ENCODE results near the gene WDR20. TPM values are rescaled to one million over a fixed set of nuclear protein-coding genes. Genes with fewer than 3 reads are reported as not detected.

WDR20 gene
- total RNA-seq, 1 experiment from 2014 or later, result 23.7 TPM

DNA sequence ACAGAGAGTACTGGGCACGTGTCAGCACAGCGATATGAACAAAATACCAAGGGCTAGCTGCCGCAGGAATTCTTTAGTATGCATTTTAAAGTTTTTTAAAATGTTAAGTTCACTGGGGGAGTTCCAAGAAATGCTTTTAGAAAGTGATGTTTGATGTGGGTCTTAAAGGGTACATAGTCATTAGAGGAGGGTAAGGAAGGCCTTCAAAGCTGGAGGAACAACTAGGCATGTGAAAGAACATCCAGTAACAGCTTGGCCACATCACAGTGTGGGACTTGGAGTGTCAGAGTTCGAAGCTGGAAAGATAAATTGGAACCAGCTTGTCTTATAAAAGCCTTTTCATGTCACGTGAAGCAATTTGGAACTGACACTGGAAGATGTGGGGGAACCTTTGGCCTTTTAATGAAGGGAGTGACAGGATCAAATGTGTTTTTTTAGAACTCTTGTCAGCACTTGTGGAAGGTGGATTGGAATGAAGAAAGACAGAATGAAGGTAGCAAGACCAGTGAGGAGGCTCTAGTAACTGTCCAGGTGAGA lies 57.7 kb downstream of the WDR20 start:
- H3K79me2 ChIP-seq (ENCODE audit: low read length), result peaks cover 59% of the 10 kb centered on the region
- POLR2A ChIA-PET (ENCODE audit: unreplicated experiment), result no interaction called here
- CTCF ChIA-PET, result no interaction called here

GRCh38 chr14:102200690-102201352 lies 61.1 kb downstream of the WDR20 start:
- no peaks in the 10 kb centered on the region for H4K20me1 ChIP-seq (ENCODE audit: low read length)
- no peak for TF ChIP-seq EZH2phosphoT487 (IDR thresholded peaks at IDR 0.05; ENCODE audit: borderline replicate concordance, low read length)
- TF ChIP-seq, protein P1, sequence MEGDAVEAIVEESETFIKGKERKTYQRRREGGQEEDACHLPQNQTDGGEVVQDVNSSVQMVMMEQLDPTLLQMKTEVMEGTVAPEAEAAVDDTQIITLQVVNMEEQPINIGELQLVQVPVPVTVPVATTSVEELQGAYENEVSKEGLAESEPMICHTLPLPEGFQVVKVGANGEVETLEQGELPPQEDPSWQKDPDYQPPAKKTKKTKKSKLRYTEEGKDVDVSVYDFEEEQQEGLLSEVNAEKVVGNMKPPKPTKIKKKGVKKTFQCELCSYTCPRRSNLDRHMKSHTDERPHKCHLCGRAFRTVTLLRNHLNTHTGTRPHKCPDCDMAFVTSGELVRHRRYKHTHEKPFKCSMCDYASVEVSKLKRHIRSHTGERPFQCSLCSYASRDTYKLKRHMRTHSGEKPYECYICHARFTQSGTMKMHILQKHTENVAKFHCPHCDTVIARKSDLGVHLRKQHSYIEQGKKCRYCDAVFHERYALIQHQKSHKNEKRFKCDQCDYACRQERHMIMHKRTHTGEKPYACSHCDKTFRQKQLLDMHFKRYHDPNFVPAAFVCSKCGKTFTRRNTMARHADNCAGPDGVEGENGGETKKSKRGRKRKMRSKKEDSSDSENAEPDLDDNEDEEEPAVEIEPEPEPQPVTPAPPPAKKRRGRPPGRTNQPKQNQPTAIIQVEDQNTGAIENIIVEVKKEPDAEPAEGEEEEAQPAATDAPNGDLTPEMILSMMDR (conservative IDR thresholded peaks at IDR 0.05; ENCODE audit: low read depth, low read length), result no peak
- no peak for TF ChIP-seq EZH2 (IDR thresholded peaks at IDR 0.05; ENCODE audit: low read length, unreplicated experiment)
- ATAC-seq (no peak), DNase-seq (no peak)
- BruUV-seq (replicated peaks), result no TSS peak
- H3F3A ChIP-seq (ENCODE audit: low read length, unreplicated experiment), result no peaks in the 10 kb centered on the region
- no peaks in the 10 kb centered on the region for H3K9me2 ChIP-seq (replicated peaks; ENCODE audit: low read length)
- no peaks in the 10 kb centered on the region for H3K27me3 ChIP-seq (ENCODE audit: low read length)
- peaks cover 10% of the 10 kb centered on the region; the same call in 1 of the 2 replicates for H3K36me3 ChIP-seq (ENCODE audit: low read depth, low read length)
- intact Hi-C loops (cut with micrococcal nuclease), result no loop called here
- peaks cover 42% of the 10 kb centered on the region for H3K79me2 ChIP-seq (ENCODE audit: low read length)
- no peak overlapping the region for H3K4me3 ChIP-seq (ENCODE audit: low read length)
- ChIA-PET CTCF (no interaction called here), POLR2A (ENCODE audit: unreplicated experiment) (no interaction called here)
- no peak overlapping the region for H3K27ac ChIP-seq (ENCODE audit: low read length)
- H3K9ac ChIP-seq (ENCODE audit: low read length), result no peak overlapping the region
- H3K4me1 ChIP-seq (ENCODE audit: insufficient read depth, low read length), result no peaks in the 10 kb centered on the region
- H2AFZ ChIP-seq (ENCODE audit: low read length), result no peak overlapping the region
- H3K9me3 ChIP-seq (ENCODE audit: low read length), result no peaks in the 10 kb centered on the region
- no peak overlapping the region for H3K4me2 ChIP-seq (ENCODE audit: low read length)

More for the DNA sequence above, 57.7 kb downstream of the WDR20 start:
- no peaks in the 10 kb centered on the region for H3F3A ChIP-seq (ENCODE audit: low read length, unreplicated experiment)
- no peak overlapping the region for H3K4me3 ChIP-seq (ENCODE audit: low read length)
- TF ChIP-seq EZH2phosphoT487 (IDR thresholded peaks at IDR 0.05; ENCODE audit: borderline replicate concordance, low read length), result no peak
- TF ChIP-seq EZH2 (IDR thresholded peaks at IDR 0.05; ENCODE audit: low read length, unreplicated experiment), result no peak
- TF ChIP-seq, protein P1 (conservative IDR thresholded peaks at IDR 0.05; ENCODE audit: low read depth, low read length), result no peak
- H2AFZ ChIP-seq (ENCODE audit: low read length), result no peak overlapping the region
- ATAC-seq (no peak), DNase-seq (no peak)
- no peaks in the 10 kb centered on the region for H3K9me2 ChIP-seq (replicated peaks; ENCODE audit: low read length)
- H3K27me3 ChIP-seq (ENCODE audit: low read length), result no peaks in the 10 kb centered on the region
- H3K4me1 ChIP-seq (ENCODE audit: insufficient read depth, low read length), result no peaks in the 10 kb centered on the region
- BruUV-seq (replicated peaks), result no TSS peak
- H3K4me2 ChIP-seq (ENCODE audit: low read length), result no peak overlapping the region
- intact Hi-C loops (cut with micrococcal nuclease), result no loop called here
- peaks cover 15% of the 10 kb centered on the region; the same call in 1 of the 2 replicates for H3K36me3 ChIP-seq (ENCODE audit: low read depth, low read length)
- no peak overlapping the region for H3K27ac ChIP-seq (ENCODE audit: low read length)
- H3K9me3 ChIP-seq (ENCODE audit: low read length), result no peaks in the 10 kb centered on the region
- no peak overlapping the region for H3K9ac ChIP-seq (ENCODE audit: low read length)
- H4K20me1 ChIP-seq (ENCODE audit: low read length), result no peaks in the 10 kb centered on the region

DNA sequence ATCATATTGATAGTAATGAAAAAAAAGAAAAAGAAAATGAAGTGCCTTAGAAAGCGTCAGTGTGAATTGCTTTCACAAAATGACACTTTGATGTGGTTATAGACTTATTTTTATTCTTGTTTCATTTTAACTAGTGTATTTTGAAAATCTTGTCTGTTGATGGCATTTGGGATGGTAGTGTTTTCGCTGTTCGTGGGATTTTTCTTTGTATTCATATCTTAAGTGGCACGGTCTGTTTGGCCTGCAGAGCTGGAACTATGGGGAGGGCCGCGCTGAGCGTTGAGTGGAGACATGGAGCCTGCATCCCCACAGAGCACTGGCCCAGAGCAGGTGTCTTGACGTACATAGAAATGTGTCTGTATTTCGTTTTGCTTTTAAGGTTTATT lies 61.6 kb downstream of the WDR20 start:
- DNase-seq, result no peak

More for the DNA sequence above, 61.6 kb downstream of the WDR20 start:
- intact Hi-C loops (cut with micrococcal nuclease), result no loop called here
- CTCF ChIA-PET, result no interaction called here
- Histone ChIP-seq H3K27me3 (ENCODE audit: low read length) (no peaks in the 10 kb centered on the region), H3F3A (ENCODE audit: low read length, unreplicated experiment) (no peaks in the 10 kb centered on the region), H3K9ac (ENCODE audit: low read length) (no peak overlapping the region), H3K4me3 (ENCODE audit: low read length) (no peak overlapping the region), H3K4me2 (ENCODE audit: low read length) (no peak overlapping the region), H3K79me2 (ENCODE audit: low read length) (peaks cover 42% of the 10 kb centered on the region), H4K20me1 (ENCODE audit: low read length) (no peaks in the 10 kb centered on the region), H2AFZ (ENCODE audit: low read length) (no peak overlapping the region), H3K36me3 (ENCODE audit: low read depth, low read length) (peaks cover 7% of the 10 kb centered on the region; the same call in 1 of the 2 replicates), H3K27ac (ENCODE audit: low read length) (no peak overlapping the region), H3K9me2 (replicated peaks; ENCODE audit: low read length) (no peaks in the 10 kb centered on the region), H3K4me1 (ENCODE audit: insufficient read depth, low read length) (no peaks in the 10 kb centered on the region), H3K9me3 (ENCODE audit: low read length) (no peaks in the 10 kb centered on the region)
- ATAC-seq, result no peak
- BruUV-seq (replicated peaks), result no TSS peak
- POLR2A ChIA-PET (ENCODE audit: unreplicated experiment), result interaction anchor here (0.5 kb wide), 1 partner anchor 46 kb away, joined by 3 read pairs; no protein-coding TSS in a partner anchor
- TF ChIP-seq, protein P1 (conservative IDR thresholded peaks at IDR 0.05; ENCODE audit: low read depth, low read length), result no peak
- TF ChIP-seq EZH2phosphoT487 (IDR thresholded peaks at IDR 0.05; ENCODE audit: borderline replicate concordance, low read length) (no peak), EZH2 (IDR thresholded peaks at IDR 0.05; ENCODE audit: low read length, unreplicated experiment) (no peak)
